HepG2 (cell line): ENCODE results near the gene PPY. TPM values are rescaled to one million over a fixed set of nuclear protein-coding genes. Genes with fewer than 3 reads are reported as not detected.
A peak's percentile ranks its signal among the peaks of the same experiment; 100 is the strongest.

Experiments
- ATAC-seq: fragments of 200-7000 bp; cut with Tn5 transposase; 3 replicates; pipeline ENCODE4 v1.9.1; 2020; ENCODE audit warnings: mild to moderate bottlenecking, moderate library complexity
- BruUV-seq: library from RNA; stranded (reverse); fragments of 400-500 nt; replicated peaks from 2 replicates; lab custom pipeline; 2021; lab: Mats Ljungman, UMichigan
- CTCF ChIA-PET: fragments of 300-600 bp; formaldehyde crosslinking; extraction: SDS; loops from one replicate; lab custom pipeline; 2021; ENCODE audit warnings: low total read pairs, inconsistent platforms, low intra/inter-chr PET ratio; lab: Yijun Ruan, JAX
- POLR2A ChIA-PET: fragments of 350-600 bp; sonication (Branson Sonifier 250); formaldehyde crosslinking; loops from one replicate; lab custom pipeline; 2020; ENCODE audit warnings: antibody characterized with exemption, inconsistent platforms; lab: Yijun Ruan, JAX
- DNase-seq: peaks from one replicate; pipeline ENCODE4 v3.0.0-alpha.2; 2015; ENCODE audit warnings: low spot score
- FAIRE-seq: peaks from 3 replicates; lab custom pipeline; 2011; peaks lifted over from hg19 to GRCh38; lab: Jason Lieb, UNC
- H2AFZ ChIP-seq: one replicate; pipeline ENCODE4 v1.6.1; 2011; ENCODE audit warnings: low read length, inconsistent platforms
- H3K27ac ChIP-seq: fragments of 300-600 bp; 3 replicates; pipeline ENCODE4 v1.8.0; 2011; ENCODE audit warnings: mixed run types, mild to moderate bottlenecking, mixed read lengths, low read length, inconsistent platforms; ENCODE audit not compliant: insufficient read depth; ENCODE audit errors: extremely low read length
- H3K27me3 ChIP-seq, 2 experiments: fragments of 200-600 bp in 1 of 2; 2 replicates in 1 of 2; 3 replicates in 1 of 2; pipeline versions ENCODE4 v1.6.0 to v1.8.0; 2011; ENCODE audit warnings: low read length in 2 of 2, mild to moderate bottlenecking in 2 of 2, moderate library complexity in 2 of 2, inconsistent platforms in 1 of 2; ENCODE audit not compliant: insufficient read depth in 2 of 2, control insufficient read depth in 1 of 2
- H3K36me3 ChIP-seq, 2 experiments: fragments of 200-600 bp in 1 of 2; replicated peaks in 1 of 2; 2 replicates in 1 of 2; 3 replicates in 1 of 2; pipeline versions ENCODE4 v1.5.1 to v1.8.0; 2011; ENCODE audit warnings: low read length in 2 of 2, inconsistent platforms in 1 of 2; ENCODE audit not compliant: insufficient read depth in 2 of 2, control insufficient read depth in 1 of 2
- H3K4me1 ChIP-seq: 2 replicates; pipeline ENCODE4 v1.5.1; 2012; ENCODE audit warnings: low read length, inconsistent platforms; ENCODE audit not compliant: insufficient read depth
- H3K4me2 ChIP-seq: 2 replicates; pipeline ENCODE4 v1.6.0; 2011; ENCODE audit warnings: low read depth, low read length, inconsistent platforms
- H3K4me3 ChIP-seq, 3 experiments: fragments of 200-600 bp in 1 of 3; sonication (generic), shearing (Covaris generic) in 1 of 3; replicated peaks in 1 of 3; 2 replicates each; pipeline ENCODE4 v1.5.1; 2011 to 2016; ENCODE audit warnings: low read length in 3 of 3, inconsistent platforms in 2 of 3, low read depth in 2 of 3, mild to moderate bottlenecking in 2 of 3, control low read depth in 1 of 3, mixed read lengths in 1 of 3; ENCODE audit not compliant: insufficient read depth in 1 of 3
- H3K79me2 ChIP-seq: one replicate; pipeline ENCODE4 v1.6.1; 2011; ENCODE audit warnings: low read length, inconsistent platforms; ENCODE audit not compliant: insufficient read depth
- H3K9ac ChIP-seq: 2 replicates; pipeline ENCODE4 v1.6.0; 2011; ENCODE audit warnings: mild to moderate bottlenecking, low read depth, low read length, inconsistent platforms; ENCODE audit not compliant: insufficient read depth
- H3K9me3 ChIP-seq: 2 replicates; pipeline ENCODE4 v1.5.1; 2012; ENCODE audit warnings: mild to moderate bottlenecking, low read length
- H4K20me1 ChIP-seq: 2 replicates; pipeline ENCODE4 v1.6.0; 2011; ENCODE audit warnings: inconsistent platforms, mild to moderate bottlenecking, low read length, moderate library complexity; ENCODE audit not compliant: insufficient read depth
- CCDC6 ChIP-seq: sonication (generic); formaldehyde crosslinking; IDR thresholded peaks from 2 replicates; pipeline ENCODE4 v1.8.1; 2022; ENCODE audit warnings: mild to moderate bottlenecking, missing genetic modification reagents, moderate library complexity
- DNMT3B ChIP-seq: conservative IDR thresholded peaks from 2 replicates; pipeline ENCODE4 v1.6.1; 2016; ENCODE audit warnings: missing biosample characterization, control low read depth
- HNF4G ChIP-seq, 2 experiments: sonication (generic) in 1 of 2; formaldehyde crosslinking in 1 of 2; IDR thresholded peaks; 2 replicates each; pipeline versions ENCODE4 v1.4.0 to v1.6.1; 2011 to 2020; ENCODE audit warnings: borderline replicate concordance in 2 of 2, low read depth in 2 of 2, mild to moderate bottlenecking in 2 of 2, low read length in 1 of 2, missing genetic modification reagents in 1 of 2, moderate library complexity in 1 of 2
- ISL2 ChIP-seq: sonication (generic); formaldehyde crosslinking; IDR thresholded peaks from 2 replicates; pipeline ENCODE4 v1.5.0; 2020; ENCODE audit warnings: missing genetic modification reagents
- KAT2B ChIP-seq: fragments of 150-350 bp; IDR thresholded peaks from 2 replicates; pipeline ENCODE4 v1.6.1; 2014; ENCODE audit warnings: low read depth, low read length, borderline replicate concordance
- KLF12 ChIP-seq: sonication (generic); formaldehyde crosslinking; IDR thresholded peaks from 2 replicates; pipeline ENCODE4 v1.4.0; 2020; ENCODE audit warnings: missing genetic modification reagents, borderline replicate concordance
- NAIF1 ChIP-seq: sonication (generic); formaldehyde crosslinking; IDR thresholded peaks from 2 replicates; pipeline ENCODE4 v1.5.0; 2020; ENCODE audit warnings: mild to moderate bottlenecking, missing genetic modification reagents, borderline replicate concordance
- NCOR1 ChIP-seq: fragments of 200-600 bp; sonication (generic); IDR thresholded peaks from 2 replicates; pipeline ENCODE4 v1.7.0; 2017; ENCODE audit warnings: antibody characterized with exemption, low read length, borderline replicate concordance
- NFYB ChIP-seq: sonication (generic); formaldehyde crosslinking; IDR thresholded peaks from 2 replicates; pipeline ENCODE4 v1.4.0; 2020; ENCODE audit warnings: missing genetic modification reagents
- PHF21A ChIP-seq: sonication (generic); formaldehyde crosslinking; IDR thresholded peaks from 2 replicates; pipeline ENCODE4 v1.5.0; 2020; ENCODE audit warnings: mild to moderate bottlenecking, missing genetic modification reagents
- REPIN1 ChIP-seq: sonication (generic); formaldehyde crosslinking; IDR thresholded peaks from 2 replicates; pipeline ENCODE4 v1.8.0; 2022; ENCODE audit warnings: missing genetic modification reagents, low read depth, mild to moderate bottlenecking, borderline replicate concordance
- SALL1 ChIP-seq: sonication (generic); formaldehyde crosslinking; IDR thresholded peaks from 2 replicates; pipeline ENCODE4 v1.8.0; 2022; ENCODE audit warnings: mild to moderate bottlenecking, missing genetic modification reagents
- THAP11 ChIP-seq: IDR thresholded peaks from 2 replicates; pipeline ENCODE4 v1.6.1; 2016; ENCODE audit warnings: missing biosample characterization, missing genetic modification reagents
- ZNF3 ChIP-seq: IDR thresholded peaks from 2 replicates; pipeline ENCODE4 v1.7.0; 2017; ENCODE audit warnings: inconsistent platforms
- ZNF792 ChIP-seq: IDR thresholded peaks from 2 replicates; pipeline ENCODE4 v1.6.1; 2016
- ZSCAN25 ChIP-seq: sonication (generic); formaldehyde crosslinking; IDR thresholded peaks from 2 replicates; pipeline ENCODE4 v1.8.0; 2022; ENCODE audit warnings: mild to moderate bottlenecking, missing genetic modification reagents
- WGBS: methylation state at CpG from one replicate; pipeline ENCODE4 v1.1.6; 2017; ENCODE audit warnings: low lambda C conversion rate; 5-methylcytosine and 5-hydroxymethylcytosine counted together
- in situ Hi-C: cut with HindIII; loops from 2 replicates; pipeline ENCODE4 v1.10.0; 2017; ENCODE audit warnings: low pct_unique_long_range_greater_than_20kb; ENCODE audit not compliant: extremely low pct_ligation_motif_present
- intact Hi-C: fragments of 100-400 bp; cut with micrococcal nuclease; formaldehyde crosslinking; loops from one replicate; pipeline ENCODE4 v1.10.0; 2022; ENCODE audit not compliant: unreplicated experiment
- polyA plus RNA-seq, 8 experiments: library from polyadenylated mRNA; depleted of rRNA in 3 of 8; stranded (reverse) in 7 of 8; unstranded in 1 of 8; fragments of >200 nt; fragmentation: Illumina TruSeq in 4 of 8; extraction: Trizol in 4 of 8; gene quantifications; 2 replicates each; pipeline versions ENCODE4 v1.2.1 to v1.2.3, GENCODE V29; 2011 to 2016; ENCODE audit warnings: low read depth in 4 of 8, missing spikeins in 1 of 8, mixed read lengths in 1 of 8; ENCODE audit not compliant: insufficient read depth in 1 of 8
- total RNA-seq, 5 experiments: library from RNA; depleted of rRNA; stranded (reverse); fragments of >200 nt; fragmentation: Illumina TruSeq; extraction: Trizol; gene quantifications; 2 replicates each; pipeline ENCODE4 v1.2.3, GENCODE V29; 2016; ENCODE audit warnings: low read depth in 1 of 5
- TF ChIP-seq, protein P1 (sequence below): sonication (generic); formaldehyde crosslinking; IDR thresholded peaks from 2 replicates; pipeline ENCODE4 v1.4.0; 2020; ENCODE audit warnings: mild to moderate bottlenecking, missing genetic modification reagents

Gene PPY
- total and polyA plus RNA-seq, 2 of the 13 experiments (the other 11 are each of a cell fraction or from before 2014, with no cell fraction given): not detected

DNA sequence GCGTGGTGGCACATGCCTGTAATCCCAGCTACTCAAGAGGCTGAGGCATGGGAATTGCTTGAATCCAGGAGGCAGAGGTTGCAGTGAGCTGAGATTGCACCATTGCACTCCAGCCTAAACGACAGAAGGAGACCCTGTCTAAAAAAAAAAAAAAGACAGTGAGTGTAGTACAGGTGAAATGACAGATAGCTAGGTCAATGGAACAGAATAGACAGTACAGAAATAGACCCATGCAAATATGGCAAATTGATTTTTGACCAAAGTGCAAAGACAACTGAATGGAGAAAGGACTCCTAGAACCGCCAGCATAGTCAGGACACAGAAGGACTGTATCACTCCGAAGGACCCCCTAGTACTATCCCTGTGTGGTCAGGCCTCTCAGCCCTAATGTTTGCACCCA lies 28.1 kb upstream of the PPY start (continued):
- TF ChIP-seq KAT2B (0 out of 2 replicates have a peak, but pooled peaks have one; percentile 43), CCDC6 (no peak), NCOR1 (peak; percentile 40; the same call in 1 of the 2 replicates), HNF4G (IDR thresholded peaks at IDR 0.05; ENCODE audit: borderline replicate concordance, low read depth, low read length) (0 out of 2 replicates have a peak, but pooled peaks have one; percentile 24), HNF4G (CRISPR knock-in tag; IDR thresholded peaks at IDR 0.05; ENCODE audit: borderline replicate concordance, low read depth) (0 out of 2 replicates have a peak, but pooled peaks have one; percentile 45), ZNF792 (CRISPR knock-in tag) (no peak), REPIN1 (CRISPR knock-in tag) (peak; percentile 42; the same call in 1 of the 2 replicates), KLF12 (peak; percentile 35; the same call in 1 of the 2 replicates), PHF21A (peak; percentile 65)

DNA sequence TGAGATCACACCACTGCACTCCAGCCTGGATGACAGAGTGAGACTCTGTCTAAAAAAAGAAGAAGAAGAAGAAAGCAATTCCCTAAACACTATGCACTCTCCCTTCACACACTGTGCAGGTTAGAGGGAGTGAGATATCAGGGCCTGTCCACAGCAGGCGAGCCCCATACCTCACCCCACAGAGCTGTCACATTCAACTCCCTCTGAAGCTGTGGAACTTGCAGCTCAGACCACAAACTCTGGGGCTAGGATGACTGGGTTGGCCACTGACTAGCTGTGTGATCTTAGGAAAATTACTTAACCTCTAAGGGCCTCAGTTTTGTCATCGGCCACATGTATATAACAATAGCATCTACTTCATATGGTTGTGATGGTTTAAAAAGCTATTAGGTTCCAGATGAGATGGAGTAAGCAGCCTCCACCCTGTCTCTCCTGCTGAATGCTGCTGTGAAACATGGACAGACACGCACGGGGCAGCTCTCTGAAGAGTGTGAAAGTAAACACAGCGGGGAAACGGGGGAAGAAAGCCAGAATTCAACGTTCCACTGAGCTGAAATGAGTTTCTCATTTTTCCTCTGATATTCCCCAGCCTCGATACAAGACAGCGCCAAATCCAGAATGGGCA lies 25.1 kb upstream of the PPY start:
- no TSS peak for BruUV-seq
- CTCF ChIA-PET: no interaction called here
- ATAC-seq (no peak), DNase-seq (no peak), FAIRE-seq (no peak)
- Histone ChIP-seq H3K9ac (no peak overlapping the region), H2AFZ (no peak overlapping the region), H3K4me2 (peak overlapping the region; percentile 25; the same call in 1 of the 2 replicates), H3K9me3 (no peaks in the 10 kb centered on the region), H3K79me2 (no peaks in the 10 kb centered on the region), H3K36me3 (no peaks in the 10 kb centered on the region), H3K27ac (no peak overlapping the region), H3K27me3 (peaks cover 3 to 37% of the 10 kb centered on the region in 2 experiments; a peak in 4 of 5 replicates), H3K4me3 (no peak overlapping the region), H3K4me1 (peaks cover 49% of the 10 kb centered on the region), H4K20me1 (no peaks in the 10 kb centered on the region)
- 8% methylated on average over 9 of the region's 9 CpGs for WGBS
- POLR2A ChIA-PET: interaction anchor here (1.2 kb wide), 1 partner anchor 41 kb away, joined by 3 read pairs; no protein-coding TSS in a partner anchor
- intact Hi-C loops (no loop called here), in situ Hi-C loops (no loop called here)
- TF ChIP-seq SALL1: 0 out of 2 replicates have a peak, but pooled peaks have one; percentile 12
- TF ChIP-seq ISL2 (CRISPR knock-in tag): no peak
- TF ChIP-seq ZNF3 (CRISPR knock-in tag): no peak
- no peak for TF ChIP-seq DNMT3B
- no peak for TF ChIP-seq NFYB (CRISPR knock-in tag)
- TF ChIP-seq THAP11 (CRISPR knock-in tag): no peak
- TF ChIP-seq NAIF1 (CRISPR knock-in tag): no peak
- TF ChIP-seq ZSCAN25 (CRISPR knock-in tag): no peak
- TF ChIP-seq, protein P1, sequence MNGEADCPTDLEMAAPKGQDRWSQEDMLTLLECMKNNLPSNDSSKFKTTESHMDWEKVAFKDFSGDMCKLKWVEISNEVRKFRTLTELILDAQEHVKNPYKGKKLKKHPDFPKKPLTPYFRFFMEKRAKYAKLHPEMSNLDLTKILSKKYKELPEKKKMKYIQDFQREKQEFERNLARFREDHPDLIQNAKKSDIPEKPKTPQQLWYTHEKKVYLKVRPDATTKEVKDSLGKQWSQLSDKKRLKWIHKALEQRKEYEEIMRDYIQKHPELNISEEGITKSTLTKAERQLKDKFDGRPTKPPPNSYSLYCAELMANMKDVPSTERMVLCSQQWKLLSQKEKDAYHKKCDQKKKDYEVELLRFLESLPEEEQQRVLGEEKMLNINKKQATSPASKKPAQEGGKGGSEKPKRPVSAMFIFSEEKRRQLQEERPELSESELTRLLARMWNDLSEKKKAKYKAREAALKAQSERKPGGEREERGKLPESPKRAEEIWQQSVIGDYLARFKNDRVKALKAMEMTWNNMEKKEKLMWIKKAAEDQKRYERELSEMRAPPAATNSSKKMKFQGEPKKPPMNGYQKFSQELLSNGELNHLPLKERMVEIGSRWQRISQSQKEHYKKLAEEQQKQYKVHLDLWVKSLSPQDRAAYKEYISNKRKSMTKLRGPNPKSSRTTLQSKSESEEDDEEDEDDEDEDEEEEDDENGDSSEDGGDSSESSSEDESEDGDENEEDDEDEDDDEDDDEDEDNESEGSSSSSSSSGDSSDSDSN (CRISPR knock-in tag): 0 out of 2 replicates have a peak, but pooled peaks have one; percentile 5
